Amygdala (tissue), 56 donors: Measurements from ENCODE around the gene ETV7.

Source experiments
- DNase-seq, 56 donors: peaks; one replicate each; lab custom pipeline; 2025; lab: John Stamatoyannopoulos, UW

ETV7 gene

DNA sequence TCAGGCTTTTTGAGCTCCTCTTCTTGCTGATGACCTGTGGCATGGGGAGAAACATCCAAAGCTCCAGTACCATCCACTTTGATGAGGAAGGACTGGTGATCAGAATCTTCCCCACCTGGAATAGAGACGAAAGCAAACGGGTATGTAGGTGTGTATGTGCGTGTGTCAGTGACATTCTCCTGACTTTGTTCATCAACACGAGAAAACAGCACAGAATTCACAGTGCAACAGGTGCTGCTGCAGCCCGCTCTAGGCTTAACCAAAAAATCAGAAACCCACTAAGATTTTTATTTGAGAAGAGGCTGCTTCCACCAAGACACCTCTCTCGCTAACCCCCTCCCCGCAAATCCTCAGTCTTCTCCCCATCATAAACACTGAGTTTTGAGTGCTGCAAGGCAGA is 58.9 kb downstream of the ETV7 start:
- DNase-seq: no peak

DNA sequence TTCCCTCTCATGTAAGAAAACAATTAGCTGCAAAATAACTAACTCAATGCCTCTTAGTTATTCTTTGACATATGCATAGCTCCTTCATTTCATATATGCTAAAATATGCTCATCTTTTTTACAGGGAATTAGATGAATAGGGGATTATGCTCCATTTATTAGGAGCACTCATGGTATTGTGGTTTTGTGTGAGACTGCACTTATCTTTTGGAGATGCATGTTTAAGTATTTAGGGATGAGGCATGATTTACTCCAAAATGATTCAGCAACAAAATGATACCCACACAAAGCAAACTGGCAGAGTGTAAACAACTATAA is 59.6 kb downstream of the ETV7 start:
- DNase-seq: no peak

DNA sequence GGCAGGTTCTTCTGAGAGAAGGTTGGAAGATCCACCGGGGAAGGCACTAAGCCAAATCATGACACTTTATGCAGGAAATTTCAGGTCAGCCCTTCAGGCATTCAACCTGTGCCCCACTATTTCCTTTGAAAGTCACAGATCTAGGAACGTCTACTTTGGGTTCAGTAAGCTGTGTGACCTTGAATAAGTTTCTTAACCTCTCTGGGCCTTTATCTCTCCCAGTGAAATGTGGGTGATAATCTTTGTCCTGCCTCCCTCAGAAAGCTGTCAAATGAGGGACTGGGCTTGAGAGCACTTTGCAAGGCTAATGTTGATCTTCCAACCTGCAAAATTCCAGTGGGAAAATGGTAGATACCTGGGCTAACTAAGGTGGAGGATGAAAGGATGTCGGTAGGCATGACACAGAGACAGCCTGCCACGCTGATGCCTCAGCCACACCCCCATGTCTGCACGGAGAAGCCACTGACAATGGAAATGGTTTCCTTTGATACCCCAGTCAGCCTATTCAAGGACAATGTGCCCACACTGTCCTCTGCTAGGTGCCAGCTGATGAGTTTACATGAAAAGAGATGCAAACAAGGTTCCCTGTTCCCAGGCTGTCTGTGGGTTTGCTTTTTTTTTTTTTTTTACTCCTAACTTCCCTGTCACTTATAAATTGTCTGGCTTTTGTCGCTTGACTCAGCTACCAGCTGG is 60.1 kb downstream of the ETV7 start:
- peak in 3 of 56 donors; percentile 9 to 27 (median 9) for DNase-seq

DNA sequence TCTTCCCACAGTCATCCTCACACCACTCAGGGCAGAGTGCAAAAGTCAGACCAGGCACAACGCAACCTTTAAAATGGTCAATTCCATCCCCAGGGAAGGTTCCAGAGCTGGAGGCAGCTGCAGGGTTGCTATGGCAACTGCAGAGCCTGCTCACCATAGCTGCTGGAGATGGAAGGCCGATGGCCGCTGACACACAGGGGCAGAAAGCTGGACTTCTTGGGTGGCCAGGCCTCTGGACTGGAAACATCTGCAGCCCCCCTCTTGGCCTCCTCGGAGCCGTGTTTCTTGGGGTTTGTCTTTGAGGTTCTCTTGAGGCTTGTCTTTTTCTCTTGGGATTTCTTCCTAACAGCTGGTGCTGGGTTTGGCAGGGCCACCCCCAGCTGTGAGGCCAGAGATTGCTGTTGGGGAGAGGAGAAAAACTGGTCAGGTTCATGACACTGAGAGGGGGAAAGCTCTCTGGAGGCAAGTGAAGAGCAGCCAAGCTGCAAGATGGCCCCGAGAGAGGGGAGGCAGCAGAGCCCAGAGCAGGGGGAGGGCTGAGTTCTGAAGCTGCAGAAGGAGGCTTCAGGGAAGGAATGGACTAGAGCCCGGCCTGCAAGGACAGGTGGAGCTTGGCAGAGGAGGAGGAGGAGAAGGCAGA is 61.0 kb downstream of the ETV7 start:
- peak in 16 of 56 donors; percentile 10 to 61 (median 17) for DNase-seq

DNA sequence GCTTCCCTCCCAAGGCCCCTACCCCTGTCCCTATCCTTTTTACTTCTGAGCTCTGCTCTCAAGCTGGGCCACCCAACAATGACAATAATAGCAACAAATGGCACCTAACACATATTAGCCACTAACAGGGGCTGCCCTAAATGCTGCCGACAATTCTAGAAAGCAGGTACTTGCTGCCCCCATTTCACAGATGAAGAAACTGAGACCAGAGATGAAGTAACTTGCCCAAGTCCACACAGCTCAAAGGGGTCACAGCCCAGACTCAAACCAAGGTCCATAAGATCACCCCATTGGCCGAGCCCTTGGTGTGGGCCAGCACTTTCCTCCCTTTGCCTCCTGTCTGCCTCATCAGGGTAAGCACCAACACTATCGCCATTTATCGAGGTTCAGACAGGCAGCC is 62.8 kb downstream of the ETV7 start:
- DNase-seq: no peak

DNA sequence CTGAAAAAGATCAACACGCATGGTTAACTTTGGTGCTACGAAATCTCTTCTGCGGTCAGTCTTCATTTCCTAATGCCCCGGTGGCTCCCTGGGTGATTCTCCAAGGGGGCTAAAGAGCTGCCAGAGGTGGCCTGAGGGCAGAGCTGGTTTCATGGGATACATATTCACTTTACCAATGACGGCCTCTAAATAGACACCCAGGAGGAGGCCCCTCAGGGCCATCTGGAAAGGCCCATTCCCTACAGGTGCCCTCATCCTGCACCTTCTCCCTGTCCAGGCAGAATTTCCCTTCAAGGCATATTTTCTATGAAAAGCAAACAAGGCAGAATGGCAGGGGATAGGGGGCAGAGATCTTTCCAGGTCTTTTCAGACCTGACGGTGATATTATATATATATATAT is 63.3 kb downstream of the ETV7 start:
- DNase-seq: no peak

DNA sequence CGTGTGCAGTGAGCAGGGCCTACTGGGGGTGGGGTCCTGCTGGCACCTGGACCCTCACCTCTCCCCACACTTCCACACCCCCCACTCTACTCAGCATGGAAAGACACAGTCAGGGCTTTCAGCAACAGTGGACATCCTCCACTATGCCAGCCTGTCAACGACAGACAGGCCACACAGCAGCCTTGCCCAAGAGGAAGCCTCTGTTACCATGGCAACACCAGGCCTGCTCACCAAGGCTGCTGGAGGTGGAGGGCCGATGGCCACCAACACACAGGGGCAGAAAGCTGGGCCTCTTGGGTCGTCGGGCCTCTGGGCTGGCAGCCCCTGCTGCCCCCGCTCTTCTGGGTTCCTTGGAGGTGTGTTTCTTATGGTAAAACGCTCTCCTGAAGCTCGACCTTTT is 64.4 kb downstream of the ETV7 start:
- peak in 9 of 56 donors; percentile 8 to 23 (median 12) for DNase-seq

DNA sequence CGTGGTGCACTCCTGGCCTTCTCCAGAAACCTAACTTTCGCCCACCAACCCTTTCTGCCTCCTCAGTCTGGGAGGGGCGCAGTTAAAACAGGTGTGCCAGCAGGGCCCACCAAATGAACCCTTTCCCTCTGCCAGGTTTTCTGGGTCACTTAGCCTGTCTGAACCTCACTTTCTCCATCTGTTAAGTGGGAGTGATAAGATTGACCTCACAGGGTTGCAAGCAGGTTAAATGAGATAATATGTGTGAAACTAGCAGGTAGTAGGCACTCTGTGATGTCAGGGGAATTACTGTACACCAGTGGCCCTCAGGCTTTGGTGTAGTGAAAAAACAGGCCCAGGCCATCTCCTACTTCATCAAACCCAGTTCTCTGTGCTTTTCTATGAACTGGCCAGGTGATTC is 64.9 kb downstream of the ETV7 start:
- DNase-seq: no peak

DNA sequence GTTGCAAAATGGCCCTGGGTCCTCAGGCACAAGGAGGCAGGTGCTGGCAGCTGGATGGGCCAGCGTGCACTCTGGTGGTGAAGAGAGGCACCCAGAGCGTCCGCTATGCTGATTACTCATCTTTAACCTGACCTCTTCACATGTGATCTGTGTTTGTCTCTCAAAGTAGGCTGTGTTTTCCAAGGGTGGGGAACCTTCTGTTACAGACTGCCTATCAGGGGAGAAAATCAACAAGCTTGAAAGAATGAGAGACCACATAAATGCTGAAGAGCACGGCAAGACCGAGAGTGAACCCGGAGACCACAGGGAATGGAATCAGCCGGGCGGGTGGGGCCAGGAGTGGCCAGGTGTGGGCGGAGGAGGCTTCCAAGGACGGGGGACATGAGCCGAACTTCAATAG is 67.0 kb downstream of the ETV7 start:
- no peak for DNase-seq

DNA sequence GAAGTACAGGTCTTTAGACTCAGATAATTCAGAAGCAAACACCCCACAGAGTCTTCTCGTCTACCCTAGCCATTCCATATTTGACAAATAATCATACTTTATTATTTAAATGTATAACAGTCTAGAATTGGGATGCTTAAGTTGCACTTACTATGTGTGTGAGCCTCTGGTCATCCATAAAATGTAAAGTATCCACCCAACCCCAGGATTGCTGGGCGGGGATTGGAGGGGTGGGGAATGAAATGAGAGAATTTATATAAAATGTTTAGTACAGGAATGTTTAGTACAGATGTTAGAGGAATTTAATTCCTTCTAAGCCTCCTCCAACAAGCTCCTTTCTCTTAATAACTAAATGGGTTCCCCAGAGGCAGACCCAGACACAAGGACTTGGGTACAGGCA is 67.6 kb downstream of the ETV7 start:
- no peak for DNase-seq

DNA sequence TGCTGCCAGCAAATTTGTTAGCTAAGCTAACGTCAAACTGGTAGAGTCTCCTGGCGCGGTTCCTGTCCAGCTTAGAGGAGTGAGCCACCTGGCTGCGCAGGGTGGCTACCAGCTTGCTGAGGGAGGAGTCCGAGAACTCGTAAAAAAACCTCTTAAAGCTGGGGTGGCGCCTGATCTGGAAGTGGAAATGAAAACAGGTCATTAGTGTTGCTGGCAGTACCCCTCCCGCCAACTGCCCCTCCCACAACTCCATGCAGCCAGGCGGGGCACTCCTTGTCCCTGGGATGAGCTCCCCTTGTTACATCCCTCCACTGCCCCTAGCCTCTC is 68.1 kb downstream of the ETV7 start:
- no peak for DNase-seq

DNA sequence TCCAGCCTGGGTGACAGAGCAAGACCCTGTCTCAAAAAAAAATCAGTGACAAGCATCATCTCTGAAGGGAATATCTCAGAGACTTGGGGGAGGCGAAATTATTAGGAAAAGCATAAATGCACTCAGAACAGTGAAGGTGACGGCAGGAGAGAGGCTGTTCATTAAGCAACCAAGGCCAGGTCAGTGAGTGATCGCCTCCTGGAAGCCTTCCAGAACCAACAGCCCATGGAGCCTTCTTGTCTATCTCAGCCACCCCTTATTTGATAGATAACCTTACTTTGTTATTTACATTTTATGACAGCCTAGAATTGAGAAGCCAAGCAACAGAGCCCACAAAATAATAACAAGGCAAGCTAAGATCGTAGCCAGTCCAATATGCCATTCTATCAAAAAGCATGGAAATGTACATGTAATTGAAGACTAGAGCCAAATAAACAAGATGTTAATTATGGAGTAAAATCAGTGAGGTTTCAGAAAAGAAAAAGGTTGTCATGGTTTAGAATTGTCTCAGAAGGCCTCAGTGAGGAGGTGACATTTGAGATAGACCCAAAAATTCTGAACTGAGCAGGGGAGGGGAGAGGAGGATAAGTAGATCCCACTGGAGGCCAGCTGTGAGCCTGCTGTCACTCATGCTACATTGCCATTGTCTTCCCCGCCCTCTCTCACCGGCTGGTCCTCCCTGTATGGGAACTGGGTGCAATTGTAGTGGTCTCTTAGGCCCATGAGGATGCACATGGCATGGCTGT is 68.6 kb downstream of the ETV7 start:
- no peak for DNase-seq

DNA sequence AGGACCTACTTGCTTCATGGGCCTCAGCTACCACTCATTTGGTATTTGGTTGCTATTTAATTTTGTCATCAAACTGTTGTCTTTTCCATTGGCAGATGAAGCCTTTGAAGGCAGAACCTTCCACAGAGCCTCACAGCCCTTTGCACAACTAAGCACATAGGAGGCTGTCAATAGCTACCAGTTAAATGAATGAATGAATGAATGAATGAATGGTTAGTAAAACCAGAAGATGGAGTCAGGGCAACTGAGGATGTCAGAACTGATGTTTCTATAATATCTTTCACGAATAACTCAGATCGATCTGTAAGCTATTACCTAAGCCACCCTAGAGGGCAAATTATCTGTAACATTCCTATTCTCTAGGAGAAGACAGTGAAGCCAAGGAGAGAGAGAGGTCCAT is 69.8 kb downstream of the ETV7 start:
- no peak for DNase-seq
